Smooth muscle cell of trachea (primary cell): ENCODE results near the gene P2RX7. TPM values are rescaled to one million over a fixed set of nuclear protein-coding genes. Genes with fewer than 3 reads are reported as not detected.

Experiments
- total RNA-seq: library from RNA; depleted of rRNA; stranded (reverse); fragments of >200 nt; gene quantifications from 2 replicates; pipeline ENCODE4 v1.2.1, GENCODE V29; 2014

The P2RX7 gene
- total RNA-seq, result 3.8 and 4.6 TPM in 2 replicates

GRCh38 chr12:121132601-121133481 is at the start of gene P2RX7:
P2RX7 (plus strand) TSS chr12:121132876; CDS start chr12:121132971, 95 bp downstream.

GRCh38 chr12:121209624-121210572 is 77.2 kb downstream of the P2RX7 start, which contains the start of gene P2RX4:
P2RX4 (plus strand) TSS chr12:121210129; CDS start chr12:121210165, 36 bp downstream.

Other genes starting within 250 kb of the P2RX7 start
- 6.6 and 12.4 TPM in 2 replicates for gene SPPL3, start 228.5 kb upstream of the P2RX7 start, total RNA-seq
- not detected in 2 replicates for gene HNF1A, start 154.3 kb upstream of the P2RX7 start, total RNA-seq
- 13.8 and 14.2 TPM in 2 replicates for gene C12orf43, start 116.4 kb upstream of the P2RX7 start, total RNA-seq
- 0.15 and 0.33 TPM in 2 replicates for gene OASL, start 93.6 kb upstream of the P2RX7 start, total RNA-seq
- 14.7 and 24.9 TPM in 2 replicates for gene P2RX4, start 77.3 kb downstream of the P2RX7 start, total RNA-seq
- gene CAMKK2, start 163.8 kb downstream of the P2RX7 start, total RNA-seq, result 20.1 and 25.0 TPM in 2 replicates
- gene ANAPC5, start 219.5 kb downstream of the P2RX7 start, total RNA-seq, result 139 and 167 TPM in 2 replicates